BE2C (cell line): ENCODE data around the gene C15orf61.

ENCODE experiments used
- DNase-seq: peaks from one replicate; pipeline ENCODE4 v3.0.0-alpha.2; 2020
- H3K27me3 ChIP-seq: fragments of 250-450 bp; sonication (Bioruptor Pico); 2 replicates; pipeline ENCODE4 v1.5.1; 2020; ENCODE audit warnings: mild to moderate bottlenecking
- H3K36me3 ChIP-seq: fragments of 250-450 bp; sonication (Bioruptor Pico); 2 replicates; pipeline ENCODE4 v1.5.1; 2020; ENCODE audit warnings: mild to moderate bottlenecking
- H3K4me1 ChIP-seq: fragments of 250-450 bp; sonication (Bioruptor Pico); 2 replicates; pipeline ENCODE4 v1.5.1; 2020
- H3K4me3 ChIP-seq: 2 replicates; pipeline ENCODE4 v1.5.1; 2011; ENCODE audit warnings: low read depth, low read length
- H3K9me3 ChIP-seq: fragments of 250-450 bp; sonication (Bioruptor Pico); 2 replicates; pipeline ENCODE4 v1.5.1; 2020
- CTCF ChIP-seq: IDR thresholded peaks from 2 replicates; pipeline ENCODE4 v1.5.1; 2012; ENCODE audit warnings: mild to moderate bottlenecking, low read depth, low read length

C15orf61 gene

GRCh38 chr15:67547064-67547463, 26.1 kb downstream of the C15orf61 start:
- Histone ChIP-seq H3K9me3 (no peaks in the 10 kb centered on the region), H3K4me1 (no peaks in the 10 kb centered on the region), H3K36me3 (peaks cover 8% of the 10 kb centered on the region), H3K27me3 (no peaks in the 10 kb centered on the region), H3K4me3 (no peak overlapping the region)
- no peak for TF ChIP-seq CTCF
- DNase-seq: no peak

DNA sequence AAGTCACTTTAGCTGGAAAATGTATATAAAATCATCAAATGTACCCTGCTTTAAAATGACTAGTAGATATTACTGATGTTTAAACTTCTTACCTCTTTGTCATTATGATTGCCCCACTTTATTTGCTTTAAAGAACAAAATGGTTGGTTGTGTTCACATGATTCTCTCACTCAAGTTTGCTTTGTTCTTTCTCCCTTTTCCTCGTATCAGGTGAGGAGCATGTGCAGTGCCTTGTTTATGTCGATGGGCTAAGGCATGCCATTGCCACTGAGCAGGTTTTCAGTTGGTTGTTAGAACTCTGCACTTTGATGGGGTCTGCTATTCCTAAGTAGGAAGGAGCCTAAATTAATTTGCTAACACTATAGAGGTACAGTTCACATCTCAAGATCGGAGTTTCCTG, 26.9 kb downstream of the C15orf61 start:
- Histone ChIP-seq H3K27me3 (no peaks in the 10 kb centered on the region), H3K4me3 (no peak overlapping the region), H3K36me3 (peaks cover 8% of the 10 kb centered on the region), H3K4me1 (no peaks in the 10 kb centered on the region), H3K9me3 (no peaks in the 10 kb centered on the region)
- no peak for TF ChIP-seq CTCF
- DNase-seq: no peak

- Histone ChIP-seq H3K36me3 (peaks cover 8% of the 10 kb centered on the region), H3K9me3 (no peaks in the 10 kb centered on the region), H3K27me3 (no peaks in the 10 kb centered on the region), H3K4me1 (no peaks in the 10 kb centered on the region), H3K4me3 (no peak overlapping the region)
- DNase-seq: no peak
- TF ChIP-seq CTCF: no peak
Observed at GRCh38 chr15:67548236-67548852, 27.4 kb downstream of the C15orf61 start.

GRCh38 chr15:67548862-67549651, 28.1 kb downstream of the C15orf61 start:
- Histone ChIP-seq H3K36me3 (peaks cover 8% of the 10 kb centered on the region), H3K4me1 (no peaks in the 10 kb centered on the region), H3K27me3 (no peaks in the 10 kb centered on the region), H3K9me3 (no peaks in the 10 kb centered on the region), H3K4me3 (no peak overlapping the region)
- no peak for TF ChIP-seq CTCF
- DNase-seq: peak; percentile 13

GRCh38 chr15:67549736-67550135, 28.8 kb downstream of the C15orf61 start:
- no peaks in the 10 kb centered on the region for H3K27me3 ChIP-seq
- H3K36me3 ChIP-seq: peaks cover 8% of the 10 kb centered on the region
- H3K4me1 ChIP-seq: no peaks in the 10 kb centered on the region
- no peaks in the 10 kb centered on the region for H3K9me3 ChIP-seq
- no peak for DNase-seq
- H3K4me3 ChIP-seq: no peak overlapping the region
- TF ChIP-seq CTCF: no peak

- Histone ChIP-seq H3K4me3 (no peak overlapping the region), H3K27me3 (no peaks in the 10 kb centered on the region), H3K9me3 (no peaks in the 10 kb centered on the region), H3K4me1 (no peaks in the 10 kb centered on the region), H3K36me3 (peaks cover 8% of the 10 kb centered on the region)
- TF ChIP-seq CTCF: no peak
- DNase-seq: no peak
Observed at GRCh38 chr15:67550522-67550921, 29.6 kb downstream of the C15orf61 start.
